CD4-positive, CD25-positive, alpha-beta regulatory T cell (primary cell): Measurements from ENCODE around the gene OR8A1. TPM values are rescaled to one million over a fixed set of nuclear protein-coding genes. Genes with fewer than 3 reads are reported as not detected.
"Not testable (repeated sequence)": the region's sequence is repeated elsewhere in the genome, so short reads cannot be mapped to it uniquely, and the experiment has no call there.

Source experiments
- ATAC-seq, 2 donors: fragments of 150-1000 bp; cut with Tn5 transposase; one replicate each; pipeline ENCODE4 v1.10.0; 2021; ENCODE audit warnings: low read depth in 2 of 2, moderate number of reproducible peaks in 2 of 2, moderate library complexity in 1 of 2
- DNase-seq, 3 donors: peaks; one replicate each; pipeline versions ENCODE4 v3.0.0 to v3.0.0-alpha.2; 2012 to 2022; ENCODE audit warnings: mixed read lengths in 1 of 3
- H3K27ac ChIP-seq: one replicate; pipeline ENCODE4 v1.7.0; 2013; ENCODE audit warnings: mild to moderate bottlenecking, low read length; ENCODE audit not compliant: insufficient read depth, poor library complexity, severe bottlenecking
- H3K27me3 ChIP-seq: one replicate; pipeline ENCODE4 v1.7.0; 2013; ENCODE audit warnings: low read length; ENCODE audit not compliant: control insufficient read depth, insufficient read depth
- H3K36me3 ChIP-seq: one replicate; pipeline ENCODE4 v1.7.0; 2013; ENCODE audit warnings: mild to moderate bottlenecking, low read length, moderate library complexity; ENCODE audit not compliant: control insufficient read depth, insufficient read depth
- H3K4me1 ChIP-seq: 2 replicates; pipeline ENCODE4 v1.7.0; 2013; ENCODE audit warnings: mild to moderate bottlenecking, low read length; ENCODE audit not compliant: insufficient read depth, control insufficient read depth, poor library complexity, severe bottlenecking
- H3K4me3 ChIP-seq: one replicate; pipeline ENCODE4 v1.7.0; 2013; ENCODE audit warnings: low read depth, mild to moderate bottlenecking, low read length, moderate library complexity
- H3K9me3 ChIP-seq, 2 experiments: 1 replicate in 1 of 2; 2 replicates in 1 of 2; pipeline ENCODE4 v1.7.0; 2013; ENCODE audit warnings: low read length in 2 of 2, mild to moderate bottlenecking in 1 of 2, moderate library complexity in 1 of 2; ENCODE audit not compliant: control insufficient read depth in 2 of 2
- H3K27ac Mint-ChIP-seq, 3 donors: one replicate each; pipeline ENCODE4 v1.8.0; 2020 to 2022; ENCODE audit warnings: mild to moderate bottlenecking in 3 of 3, mixed read lengths in 3 of 3, moderate library complexity in 2 of 3
- H3K27me3 Mint-ChIP-seq: one replicate; pipeline ENCODE4 v1.8.0; 2022; ENCODE audit warnings: mild to moderate bottlenecking, mixed read lengths
- H3K36me3 Mint-ChIP-seq: one replicate; pipeline ENCODE4 v1.8.0; 2020; ENCODE audit warnings: mixed read lengths
- H3K4me1 Mint-ChIP-seq, 4 donors: one replicate each; pipeline ENCODE4 v1.8.0; 2020 to 2022; ENCODE audit warnings: mixed read lengths in 4 of 4, mild to moderate bottlenecking in 1 of 4
- H3K4me3 Mint-ChIP-seq, 4 donors: one replicate each; pipeline ENCODE4 v1.8.0; 2020 to 2022; ENCODE audit warnings: mild to moderate bottlenecking in 4 of 4, mixed read lengths in 4 of 4, moderate library complexity in 3 of 4
- H3K9me3 Mint-ChIP-seq, 7 donors: one replicate each; pipeline ENCODE4 v1.8.0; 2020 to 2022; ENCODE audit warnings: mixed read lengths in 7 of 7, mild to moderate bottlenecking in 3 of 7, moderate library complexity in 2 of 7
- polyA plus RNA-seq, 4 donors: library from polyadenylated mRNA; unstranded; fragments of 300-500 nt; fragmentation: Illumina TruSeq; gene quantifications; one replicate each; pipeline ENCODE4 v1.2.3, GENCODE V29; 2021
- total RNA-seq: library from RNA; stranded (reverse); gene quantifications from one replicate; pipeline ENCODE4 v1.2.3, GENCODE V29; 2022

Gene OR8A1
- total and polyA plus RNA-seq, 5 donors from 2014 or later = not detected

- no peak for ATAC-seq
- Mint-ChIP-seq H3K4me1 (no peaks in the 10 kb centered on the region), H3K4me3 (no peak overlapping the region), H3K36me3 (no peaks in the 10 kb centered on the region), H3K27ac (no peak overlapping the region), H3K9me3 (peaks cover 0 to 3% (median 0%) of the 10 kb centered on the region in 7 donors), H3K27me3 (peaks cover 28% of the 10 kb centered on the region)
- Histone ChIP-seq H3K4me3 (no peak overlapping the region), H3K27me3 (peaks cover 9% of the 10 kb centered on the region), H3K27ac (no peak overlapping the region), H3K36me3 (no peaks in the 10 kb centered on the region), H3K9me3 (no peaks in the 10 kb centered on the region), H3K4me1 (no peaks in the 10 kb centered on the region)
- DNase-seq = no peak
Observed at GRCh38 chr11:124597626-124598025, 27.8 kb downstream of the OR8A1 start.

DNA sequence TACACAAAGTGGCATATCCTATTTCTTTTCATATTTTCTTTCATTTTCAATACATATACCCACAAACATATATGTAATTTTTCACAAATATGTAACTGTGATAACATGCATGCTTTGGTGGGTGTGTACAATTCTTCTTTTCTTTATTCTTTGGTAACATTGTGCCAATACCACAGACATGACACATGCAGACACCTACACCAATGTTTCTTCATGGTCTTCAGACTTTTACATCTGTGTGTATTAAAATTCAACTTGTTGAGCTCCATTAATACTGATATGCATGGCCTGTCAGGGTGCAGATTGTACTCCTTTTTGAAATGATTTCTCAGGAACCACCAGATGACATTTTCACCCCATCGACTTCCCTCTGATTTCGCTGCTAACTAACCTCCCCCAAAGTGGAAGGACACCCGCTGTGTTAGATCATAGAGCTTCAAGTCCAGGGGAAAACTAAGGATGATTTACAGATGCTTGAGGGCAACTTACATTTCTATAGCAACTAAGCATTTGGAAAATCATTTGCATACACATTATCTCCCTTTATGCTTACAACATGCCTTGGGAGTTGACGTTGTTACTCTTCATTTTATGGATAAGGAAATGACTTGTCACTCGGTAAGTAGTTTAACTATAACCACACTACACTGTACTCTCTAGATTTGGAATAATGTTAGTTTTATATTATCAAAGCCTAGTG, 31.0 kb downstream of the OR8A1 start:
- no peaks in the 10 kb centered on the region for H3K9me3 ChIP-seq
- DNase-seq = no peak
- peaks cover 20% of the 10 kb centered on the region for H3K27me3 Mint-ChIP-seq
- no peak for ATAC-seq
- no peaks in the 10 kb centered on the region for H3K4me1 ChIP-seq
- no peaks in the 10 kb centered on the region for H3K4me1 Mint-ChIP-seq
- peaks cover 0 to 3% (median 0%) of the 10 kb centered on the region in 7 donors for H3K9me3 Mint-ChIP-seq
- H3K4me3 Mint-ChIP-seq = no peak overlapping the region
- no peaks in the 10 kb centered on the region for H3K36me3 ChIP-seq
- no peak overlapping the region for H3K27ac ChIP-seq
- no peaks in the 10 kb centered on the region for H3K36me3 Mint-ChIP-seq
- no peak overlapping the region for H3K4me3 ChIP-seq
- H3K27ac Mint-ChIP-seq = no peak overlapping the region
- peaks cover 9% of the 10 kb centered on the region for H3K27me3 ChIP-seq

DNA sequence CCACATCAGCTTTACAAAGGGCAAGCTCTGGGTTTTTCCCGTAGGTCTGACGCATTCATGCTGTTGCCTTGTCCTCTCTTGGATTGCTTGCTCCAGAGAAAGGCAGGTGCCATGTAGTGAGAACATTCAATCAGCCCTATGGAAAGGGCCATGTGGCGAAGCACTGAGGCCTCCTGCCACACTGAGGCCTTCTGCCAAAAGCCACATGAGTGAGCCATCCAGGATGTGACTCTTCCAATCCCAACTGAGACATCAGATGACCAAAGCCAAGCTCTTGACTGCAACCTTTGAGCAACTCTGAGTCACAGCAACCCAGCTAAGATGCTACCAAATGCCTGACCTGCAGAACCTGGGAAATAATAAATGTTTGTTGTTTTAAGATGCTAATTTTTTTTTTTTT, 32.4 kb downstream of the OR8A1 start:
- Histone ChIP-seq H3K36me3 (no peaks in the 10 kb centered on the region), H3K4me3 (no peak overlapping the region), H3K4me1 (no peaks in the 10 kb centered on the region), H3K27ac (no peak overlapping the region), H3K9me3 (no peaks in the 10 kb centered on the region), H3K27me3 (peaks cover 9% of the 10 kb centered on the region)
- peaks cover 0 to 3% (median 0%) of the 10 kb centered on the region in 7 donors for H3K9me3 Mint-ChIP-seq
- H3K27me3 Mint-ChIP-seq = peaks cover 10% of the 10 kb centered on the region
- H3K27ac Mint-ChIP-seq = no peak overlapping the region
- H3K4me3 Mint-ChIP-seq = no peak overlapping the region
- no peaks in the 10 kb centered on the region for H3K4me1 Mint-ChIP-seq
- ATAC-seq = no peak
- no peak for DNase-seq
- no peaks in the 10 kb centered on the region for H3K36me3 Mint-ChIP-seq

DNA sequence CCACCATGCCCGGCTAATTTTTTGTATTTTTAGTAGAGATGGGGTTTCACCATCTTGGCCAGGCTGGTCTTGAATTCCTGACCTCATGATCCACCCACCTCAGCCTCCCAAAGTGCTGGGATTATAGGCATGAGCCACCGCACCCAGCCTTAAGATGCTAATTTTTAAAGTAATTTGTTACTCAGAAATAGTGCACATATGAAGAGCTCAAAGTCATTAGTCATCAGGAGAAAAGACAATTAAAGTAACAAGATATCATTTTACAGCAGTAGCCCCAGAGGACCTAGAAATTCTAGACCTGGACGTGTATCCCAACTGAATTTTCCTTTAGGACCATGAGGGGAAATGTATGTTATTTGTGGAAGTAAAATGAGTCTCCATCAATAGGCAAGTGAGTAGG, 32.9 kb downstream of the OR8A1 start:
- peaks cover 10% of the 10 kb centered on the region for H3K27me3 Mint-ChIP-seq
- not testable (repeated sequence) for H3K9me3 Mint-ChIP-seq, ATAC-seq, H3K36me3 ChIP-seq, H3K27me3 ChIP-seq, H3K36me3 Mint-ChIP-seq, H3K4me1 ChIP-seq, H3K9me3 ChIP-seq, H3K4me1 Mint-ChIP-seq, H3K27ac ChIP-seq, H3K4me3 ChIP-seq, H3K27ac Mint-ChIP-seq, H3K4me3 Mint-ChIP-seq, DNase-seq

DNA sequence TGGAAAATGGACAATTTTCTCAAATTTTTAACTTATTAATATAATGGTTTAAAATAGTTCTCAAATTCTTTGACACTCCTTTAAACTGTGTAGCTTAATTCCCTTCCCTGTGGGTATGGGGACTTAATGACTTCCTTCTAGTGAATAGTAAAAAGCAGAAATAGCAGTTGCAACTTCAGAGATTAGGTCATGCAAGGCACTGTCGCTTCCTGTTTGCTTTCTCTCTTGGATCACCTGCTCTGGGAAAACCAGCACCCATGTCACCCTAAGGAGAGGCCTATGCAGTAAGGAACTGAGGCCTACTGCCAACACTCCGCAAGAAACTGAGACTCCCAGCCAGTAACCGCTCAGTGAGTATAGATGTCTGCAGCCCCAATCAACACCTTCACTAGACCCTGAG, 35.9 kb downstream of the OR8A1 start:
- Mint-ChIP-seq H3K27ac (no peak overlapping the region), H3K4me3 (no peak overlapping the region), H3K9me3 (no peaks in the 10 kb centered on the region), H3K27me3 (peaks cover 8% of the 10 kb centered on the region), H3K4me1 (no peaks in the 10 kb centered on the region), H3K36me3 (no peaks in the 10 kb centered on the region)
- H3K27me3 ChIP-seq = peaks cover 5% of the 10 kb centered on the region
- H3K9me3 ChIP-seq = no peaks in the 10 kb centered on the region
- no peak for DNase-seq
- ATAC-seq = no peak
- H3K4me1 ChIP-seq = no peaks in the 10 kb centered on the region
- no peaks in the 10 kb centered on the region for H3K36me3 ChIP-seq
- no peak overlapping the region for H3K27ac ChIP-seq
- H3K4me3 ChIP-seq = no peak overlapping the region

- Mint-ChIP-seq H3K4me1 (peaks cover 0 to 6% (median 3%) of the 10 kb centered on the region in 4 donors), H3K9me3 (no peaks in the 10 kb centered on the region), H3K36me3 (no peaks in the 10 kb centered on the region), H3K27me3 (peaks cover 6% of the 10 kb centered on the region), H3K4me3 (no peak overlapping the region), H3K27ac (no peak overlapping the region)
- H3K36me3 ChIP-seq = no peaks in the 10 kb centered on the region
- ATAC-seq (no peak), DNase-seq (no peak)
- no peak overlapping the region for H3K27ac ChIP-seq
- H3K27me3 ChIP-seq = no peaks in the 10 kb centered on the region
- H3K4me3 ChIP-seq = no peak overlapping the region
- H3K9me3 ChIP-seq = no peaks in the 10 kb centered on the region
- H3K4me1 ChIP-seq = no peaks in the 10 kb centered on the region
Observed at GRCh38 chr11:124608147-124608546, 38.4 kb downstream of the OR8A1 start.

GRCh38 chr11:124610295-124610694, 40.5 kb downstream of the OR8A1 start:
- Mint-ChIP-seq H3K9me3 (no peaks in the 10 kb centered on the region), H3K27me3 (peaks cover 12% of the 10 kb centered on the region), H3K4me3 (no peak overlapping the region), H3K27ac (peak overlapping the region in 1 of 3 donors; percentile 29), H3K36me3 (no peaks in the 10 kb centered on the region), H3K4me1 (peaks cover 0 to 6% (median 3%) of the 10 kb centered on the region in 4 donors)
- Histone ChIP-seq H3K4me1 (no peaks in the 10 kb centered on the region), H3K9me3 (no peaks in the 10 kb centered on the region), H3K27ac (no peak overlapping the region), H3K4me3 (no peak overlapping the region), H3K27me3 (no peaks in the 10 kb centered on the region), H3K36me3 (no peaks in the 10 kb centered on the region)
- no peak for ATAC-seq
- no peak for DNase-seq

GRCh38 chr11:124611064-124611463, 41.3 kb downstream of the OR8A1 start, which contains the start of gene PANX3:
Gene PANX3, plus strand, starts transcription at chr11:124611428. Its CDS starts 129 bp downstream, at chr11:124611557.
- no peak within 1 kb of the TSS for H3K4me3 Mint-ChIP-seq
- no peak for DNase-seq
- Histone ChIP-seq H3K27me3 (no peaks in the 10 kb centered on the region), H3K9me3 (no peaks in the 10 kb centered on the region), H3K4me1 (no peaks in the 10 kb centered on the region), H3K36me3 (no peaks in the 10 kb centered on the region), H3K4me3 (no peak within 1 kb of the TSS), H3K27ac (no peak within 1 kb of the TSS)
- H3K9me3 Mint-ChIP-seq = no peaks in the 10 kb centered on the region
- H3K27ac Mint-ChIP-seq = peak within 1 kb of the TSS in 1 of 3 donors; percentile 13
- H3K27me3 Mint-ChIP-seq = peaks cover 10% of the 10 kb centered on the region
- no peak for ATAC-seq
- H3K4me1 Mint-ChIP-seq = peaks cover 0 to 6% (median 3%) of the 10 kb centered on the region in 4 donors
- H3K36me3 Mint-ChIP-seq = no peaks in the 10 kb centered on the region
